Keratinocyte (primary cell): ENCODE results near the gene RHOF.

Experiments used
- CTCF ChIP-seq, 3 experiments: IDR thresholded peaks in 1 of 3; conservative IDR thresholded peaks in 1 of 3; optimal IDR thresholded peaks in 1 of 3; 2 replicates in 2 of 3; 3 replicates in 1 of 3; pipeline versions ENCODE3 to v1.5.1; 2011; ENCODE audit warnings: low read length in 3 of 3, mild to moderate bottlenecking in 3 of 3, moderate library complexity in 2 of 3, control low read depth in 1 of 3, inconsistent platforms in 1 of 3; ENCODE audit not compliant: insufficient read depth in 2 of 3; ENCODE audit errors: extremely low read depth in 1 of 3
- EZH2 ChIP-seq: IDR thresholded peaks from one replicate; pipeline ENCODE4 v1.6.1; 2012; ENCODE audit warnings: inconsistent platforms, mild to moderate bottlenecking, low read length, moderate library complexity

- TF ChIP-seq CTCF (optimal IDR thresholded peaks at IDR 0.05 in 1 of 3, IDR thresholded peaks at IDR 0.05 in 1 of 3, conservative IDR thresholded peaks at IDR 0.05 in 1 of 3; ENCODE audit: extremely low read depth in 1 of 3, insufficient read depth in 2 of 3, low read length in 3 of 3) (no peak), EZH2 (no peak)
Measured at GRCh38 chr12:121829250-121829918, 35.9 kb upstream of the RHOF start.
